Activated CD4-positive, alpha-beta T cell treated with anti-CD3 and anti-CD28 coated beads, Interleukin-10, Interleukin-2, amounts not matched to agents 100 ng/mL and 50 ng/mL, durations not matched to agents 16 hours and 8 hours (primary cell): Measurements from ENCODE around the gene GUCY1A1.
A peak's percentile ranks its signal among the peaks of the same experiment; 100 is the strongest.

ENCODE experiments used
- DNase-seq: peaks from one replicate; pipeline ENCODE4 v3.0.0-alpha.2; 2020

Gene GUCY1A1

DNA sequence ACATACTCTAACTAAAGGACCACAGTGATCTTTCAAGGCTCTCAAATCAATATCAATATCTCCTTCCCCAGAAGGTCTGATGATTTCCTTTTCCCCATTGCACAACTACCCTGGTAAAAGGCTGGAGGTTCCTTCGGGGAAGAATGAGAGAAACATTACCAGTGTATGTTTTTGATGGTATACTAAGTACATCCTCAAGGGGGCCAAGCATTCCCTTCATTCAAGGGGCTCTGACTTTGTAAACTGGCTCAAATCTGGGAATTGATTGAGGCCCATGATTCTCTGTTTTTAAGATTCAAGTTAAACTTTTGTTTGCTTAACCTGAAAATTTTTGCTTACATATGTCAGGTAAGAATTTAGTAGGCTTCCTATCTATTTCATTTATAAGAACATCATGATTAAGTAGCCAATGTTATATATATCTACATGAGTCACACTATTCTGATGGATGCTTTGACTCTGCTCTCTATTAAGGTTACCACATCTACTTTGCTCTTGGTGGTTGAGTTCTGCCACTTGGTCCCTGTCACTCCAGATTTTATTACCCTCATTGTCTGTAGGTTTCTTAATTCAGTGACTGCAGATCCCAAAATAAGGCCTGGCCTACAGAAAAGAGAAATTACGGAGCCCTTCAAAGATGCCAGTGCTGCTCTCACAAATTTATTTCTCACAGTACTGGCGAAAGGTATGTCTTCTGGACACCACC is 75.8 kb downstream of the GUCY1A1 start:
- DNase-seq, result no peak

- DNase-seq, result no peak
Observed at GRCh38 chr4:155745984-155746383, 79.3 kb downstream of the GUCY1A1 start.

DNA sequence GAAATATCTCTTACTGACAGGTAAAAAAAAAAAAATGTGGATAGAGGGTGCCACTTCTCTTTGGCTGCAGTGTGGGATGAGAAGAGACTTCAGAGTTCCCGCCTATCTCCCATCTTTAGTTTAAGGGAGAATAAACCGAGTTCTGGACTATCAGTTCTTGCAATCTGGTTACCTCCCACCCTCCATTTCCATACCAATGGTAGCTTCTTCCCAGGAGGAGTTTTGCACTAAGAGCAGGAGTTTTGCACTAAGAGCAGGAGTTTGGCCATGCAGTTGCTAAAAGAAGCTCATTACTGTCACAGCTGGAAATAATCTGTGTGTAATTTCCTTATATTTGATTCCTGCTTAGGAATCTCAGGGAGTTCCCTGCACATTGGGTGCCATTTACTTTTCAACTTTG is 81.4 kb downstream of the GUCY1A1 start:
- DNase-seq, result no peak

DNA sequence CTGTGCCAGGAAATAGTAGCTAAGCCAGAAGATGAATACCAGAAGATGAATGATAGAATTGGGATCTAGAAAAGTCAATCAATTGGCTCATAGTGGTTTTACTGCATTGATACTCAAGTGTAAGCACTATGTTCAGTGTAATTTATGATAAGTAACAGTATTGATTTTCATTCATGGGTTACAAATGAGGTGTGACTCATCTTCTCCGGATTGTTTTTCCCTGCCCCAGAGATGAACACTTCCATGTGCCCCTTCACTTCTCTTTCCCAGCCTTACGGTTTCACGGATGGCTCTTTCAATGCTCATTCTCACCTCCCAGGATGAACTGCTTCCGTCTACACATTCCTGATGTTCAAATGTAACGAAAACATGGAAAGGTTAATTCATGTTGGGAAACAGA is 82.4 kb downstream of the GUCY1A1 start:
- DNase-seq, result no peak

DNA sequence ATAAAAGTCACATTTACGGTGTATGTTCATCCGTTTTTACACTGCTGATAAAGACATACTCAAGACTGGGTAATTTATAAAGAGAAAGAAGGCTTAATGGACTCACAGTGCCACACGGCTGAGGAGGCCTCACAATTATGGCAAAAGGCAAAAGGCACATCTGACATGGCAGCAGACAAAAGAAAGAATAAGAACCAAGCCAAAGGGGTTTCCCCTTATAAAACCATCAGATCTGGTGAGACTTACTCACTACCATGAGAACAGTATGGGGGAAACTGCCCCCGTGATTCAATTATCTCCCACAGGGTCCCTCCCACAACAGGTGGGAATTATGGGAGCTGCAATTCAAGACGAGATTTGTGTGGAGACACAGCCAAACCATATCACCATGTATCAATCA is 84.9 kb downstream of the GUCY1A1 start:
- DNase-seq, result no peak

- no peak for DNase-seq
Observed at GRCh38 chr4:155757745-155758265, 91.2 kb downstream of the GUCY1A1 start.

- DNase-seq, result peak; percentile 81
Observed at GRCh38 chr4:155758481-155759371, 92.1 kb downstream of the GUCY1A1 start, which contains the start of gene GUCY1B1. TSS of gene GUCY1B1 (plus strand) at chr4:155759021. CDS start at chr4:155759141, 120 bp downstream.

DNA sequence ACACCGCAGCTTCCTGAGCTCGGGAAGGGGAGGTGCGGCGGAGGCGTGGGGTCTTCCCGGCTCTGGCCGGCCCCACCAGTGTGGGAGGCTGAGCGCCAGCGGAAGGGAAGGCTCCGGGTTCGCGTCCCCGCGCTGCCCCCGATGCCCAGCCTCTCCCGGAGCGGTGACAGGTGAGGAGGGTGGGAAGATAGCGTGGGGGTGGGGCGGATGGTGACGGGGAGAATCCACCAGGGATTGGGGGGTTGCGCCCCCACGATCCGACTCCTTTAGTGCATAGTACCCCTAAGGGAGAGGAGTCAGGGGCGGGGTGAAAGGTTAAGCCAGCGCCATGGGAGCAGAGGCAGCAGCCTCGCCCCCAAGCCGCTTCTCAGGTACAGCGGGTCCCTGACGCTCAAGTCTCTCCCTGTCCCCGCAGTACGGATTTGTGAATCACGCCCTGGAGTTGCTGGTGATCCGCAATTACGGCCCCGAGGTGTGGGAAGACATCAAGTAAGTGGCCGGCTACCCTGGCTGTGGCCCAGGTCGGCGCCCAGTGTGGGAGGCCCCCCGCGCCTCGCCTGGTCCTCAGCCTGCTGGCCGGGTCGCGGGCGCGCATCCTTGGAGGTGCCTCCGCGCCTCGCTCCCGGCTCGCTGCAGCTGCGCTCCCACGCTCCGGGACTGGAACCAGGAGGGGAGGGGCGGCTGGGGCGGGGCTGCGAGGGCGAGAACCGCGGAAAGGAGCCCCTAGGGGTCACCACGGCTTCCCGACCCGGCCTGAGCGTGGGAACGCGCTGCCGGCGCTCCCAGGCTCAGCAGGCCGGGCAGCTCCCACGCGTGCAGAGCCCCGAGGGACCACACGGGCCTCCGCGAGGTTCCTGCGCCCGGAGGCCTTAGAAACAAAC is 93.0 kb downstream of the GUCY1A1 start:
- DNase-seq, result no peak

DNA sequence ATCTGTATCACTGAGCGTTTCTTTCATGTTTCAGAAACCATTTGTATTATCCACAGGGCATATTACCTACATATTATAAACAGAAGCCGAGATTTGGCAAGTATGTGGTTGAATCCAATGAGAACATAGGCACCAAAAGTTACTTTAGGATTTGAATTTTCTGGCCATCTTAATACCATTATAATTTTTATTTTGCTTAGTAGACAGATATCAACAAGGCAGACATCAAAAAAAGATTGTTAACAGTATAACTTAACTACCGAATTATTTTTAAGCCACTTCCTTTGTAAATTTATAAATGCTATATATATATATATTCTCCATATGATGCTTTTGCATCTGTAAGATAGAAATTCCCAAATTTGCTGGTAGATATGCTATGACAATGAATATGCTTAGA is 94.4 kb downstream of the GUCY1A1 start:
- no peak for DNase-seq

- DNase-seq, result no peak
Observed at GRCh38 chr4:155761916-155762315, 95.3 kb downstream of the GUCY1A1 start.

DNA sequence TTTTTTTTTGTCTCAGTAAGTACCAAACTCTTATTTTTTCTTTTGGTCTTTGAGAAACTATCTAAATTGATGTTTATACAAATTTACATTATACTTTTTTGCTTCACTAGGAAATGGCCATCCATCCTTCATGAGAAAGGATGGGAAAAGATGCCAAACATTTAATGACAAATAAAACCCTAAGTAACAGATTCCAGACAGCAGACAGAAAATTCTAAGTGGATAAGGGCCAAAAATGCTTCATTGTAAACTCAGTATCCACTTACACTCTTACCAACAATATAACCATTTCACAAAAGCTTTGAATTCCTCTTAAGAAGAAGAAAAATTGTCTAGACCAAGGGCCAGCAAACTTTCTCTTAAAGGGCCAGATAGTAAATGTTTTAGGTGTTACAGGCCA is 95.7 kb downstream of the GUCY1A1 start:
- DNase-seq, result no peak

GRCh38 chr4:155763551-155763950 is 96.9 kb downstream of the GUCY1A1 start:
- no peak for DNase-seq

GRCh38 chr4:155765149-155765548 is 98.5 kb downstream of the GUCY1A1 start:
- no peak for DNase-seq

DNA sequence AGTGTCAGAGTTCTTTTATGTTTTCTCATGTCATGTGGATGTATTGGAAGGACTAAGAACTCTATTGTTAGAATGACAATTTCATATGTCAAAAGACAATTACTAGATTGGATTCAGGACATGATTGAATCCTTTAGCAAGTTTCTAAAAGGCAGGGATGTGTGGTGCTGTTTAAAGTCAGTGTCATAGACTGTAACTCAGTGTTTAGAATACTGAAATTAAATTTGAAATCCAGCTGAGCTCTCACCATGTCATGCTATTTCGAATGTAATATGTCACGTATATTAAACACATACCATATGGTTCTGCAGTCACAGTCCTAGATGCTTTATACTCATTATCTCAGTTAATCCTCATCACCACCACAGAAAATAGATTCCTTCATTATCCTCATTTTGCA is 100.0 kb downstream of the GUCY1A1 start:
- no peak for DNase-seq

- no peak for DNase-seq
Observed at GRCh38 chr4:155768370-155768769, 101.7 kb downstream of the GUCY1A1 start.

DNA sequence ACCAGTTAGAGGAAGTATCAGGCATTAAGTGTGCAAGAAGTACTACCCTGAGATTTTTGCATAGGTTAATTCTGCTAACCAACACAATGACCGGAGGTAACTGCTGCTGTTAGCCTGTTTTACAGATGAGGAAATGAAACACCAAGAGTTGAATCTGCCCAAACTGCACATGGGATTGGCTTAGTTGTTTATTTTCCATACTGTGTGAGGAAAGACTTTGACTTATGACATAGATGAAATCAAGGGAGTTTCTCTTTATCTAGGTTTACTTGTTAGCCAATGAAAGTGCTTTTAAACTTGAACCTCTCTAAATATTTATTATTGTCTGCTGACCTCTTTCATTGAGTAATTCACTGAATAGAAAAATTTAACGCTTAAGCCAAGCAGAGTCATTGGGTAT is 102.4 kb downstream of the GUCY1A1 start:
- DNase-seq, result no peak

DNA sequence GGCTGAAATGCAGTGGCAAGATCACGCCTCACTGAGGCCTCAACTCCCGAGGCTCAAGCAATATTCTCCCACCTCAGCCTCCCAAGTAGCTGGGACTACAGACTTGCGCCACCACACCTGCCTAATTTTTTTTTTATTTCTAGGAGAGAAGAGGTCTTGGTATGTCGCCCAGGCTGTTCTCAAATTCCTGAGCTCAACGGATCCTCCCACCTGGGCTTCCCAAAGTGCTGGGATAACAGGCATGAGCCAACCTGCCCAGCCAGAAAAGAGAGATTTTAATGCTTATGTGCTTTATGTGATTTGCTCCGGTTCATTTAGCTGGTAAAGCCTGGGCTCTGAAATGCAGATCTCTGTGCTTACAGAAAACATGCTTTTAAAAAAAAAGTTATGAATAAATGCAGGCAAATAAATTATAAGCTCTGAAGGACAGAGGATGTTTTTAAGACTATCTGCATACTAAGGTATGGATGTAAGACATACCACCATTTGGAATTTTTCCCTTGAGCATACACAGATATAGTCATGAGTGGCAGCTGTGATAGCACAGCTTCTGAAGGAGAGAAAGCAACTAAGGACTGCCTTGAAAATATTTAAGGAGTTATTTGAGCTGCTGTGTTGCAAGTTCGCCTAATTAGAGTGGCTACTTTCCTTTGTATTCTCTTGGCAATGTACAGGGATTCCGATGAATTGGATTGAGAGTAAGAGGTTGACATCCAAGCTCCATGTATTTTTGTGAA is 106.0 kb downstream of the GUCY1A1 start:
- DNase-seq, result no peak

DNA sequence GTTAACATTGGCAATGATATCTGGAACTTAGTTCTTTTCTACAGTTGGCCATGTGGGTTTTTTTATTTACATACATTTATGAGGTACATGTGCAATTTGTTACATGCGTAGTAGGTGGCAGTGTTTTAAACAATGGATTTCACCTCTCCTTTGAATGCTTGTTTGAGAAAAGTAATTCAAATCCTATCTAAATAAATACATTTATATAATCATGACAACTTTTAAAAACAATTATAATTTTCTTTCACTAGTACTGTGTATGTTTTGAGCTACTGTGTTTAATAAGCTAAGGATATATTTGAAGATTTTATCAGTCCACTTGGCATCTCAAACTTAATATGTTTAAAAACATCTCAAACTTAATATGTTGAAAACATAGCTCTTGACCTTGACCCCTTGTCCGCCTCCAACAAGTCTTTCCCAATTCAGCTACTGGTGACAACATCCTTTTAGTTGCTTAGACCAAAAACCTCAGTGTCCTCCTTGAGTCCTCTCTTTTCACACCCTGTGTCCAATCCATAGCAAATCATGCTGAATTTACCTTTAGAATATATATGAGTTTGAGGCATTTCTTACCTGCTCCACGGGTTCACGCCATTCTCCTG is 106.7 kb downstream of the GUCY1A1 start:
- DNase-seq, result no peak

- no peak for DNase-seq
Observed at GRCh38 chr4:155774033-155774432, 107.4 kb downstream of the GUCY1A1 start.

- no peak for DNase-seq
Observed at GRCh38 chr4:155777971-155778735, 111.5 kb downstream of the GUCY1A1 start.

GRCh38 chr4:155780775-155781174 is 114.1 kb downstream of the GUCY1A1 start:
- no peak for DNase-seq
